LNCAP (cell line): Measurements from ENCODE around the gene SBNO1.

Experiments used
- TF ChIP-seq, protein P1 (sequence below): fragments of 450-650 bp; IDR thresholded peaks from 2 replicates; pipeline ENCODE4 v1.5.1; 2017; ENCODE audit warnings: mild to moderate bottlenecking

SBNO1 gene

DNA sequence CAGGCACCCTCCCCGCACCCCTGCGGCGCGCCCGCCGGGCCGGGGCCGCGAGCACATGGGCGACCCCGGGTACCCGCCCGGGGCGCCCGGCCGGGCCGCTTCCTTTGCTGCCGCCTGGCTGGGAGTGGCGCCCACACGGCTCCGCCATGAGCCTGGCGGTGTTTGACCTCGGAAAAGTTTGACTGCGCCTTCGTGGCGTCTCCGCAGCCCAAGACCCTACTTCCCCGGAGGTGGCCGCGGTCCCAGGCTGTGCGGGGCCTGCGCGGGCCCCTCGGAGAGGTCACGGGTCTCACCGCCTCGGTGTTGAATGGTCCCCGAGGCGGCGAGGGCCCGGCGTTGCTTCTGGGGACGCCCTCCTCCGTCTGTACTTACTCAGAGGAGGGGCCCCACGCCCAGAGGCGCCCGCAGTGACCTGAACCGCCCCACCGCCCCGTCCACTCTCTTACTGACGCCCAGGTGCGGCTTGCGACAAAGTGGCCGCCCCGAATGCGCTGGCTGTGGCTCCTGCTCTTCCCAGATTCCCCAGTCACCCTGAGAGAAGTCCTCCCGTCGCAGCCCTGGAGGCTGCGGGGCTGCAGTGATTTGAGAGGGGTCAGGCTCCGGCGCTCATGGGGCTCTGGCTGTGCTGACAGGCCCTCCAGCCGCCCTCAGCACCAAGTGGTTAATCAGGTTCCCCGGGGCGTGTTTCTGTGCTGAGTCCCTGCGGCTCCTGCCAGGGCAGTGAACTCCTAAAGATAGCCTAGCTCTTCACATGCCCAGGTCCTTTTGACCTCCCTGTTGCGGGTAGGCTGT is 25.1 kb upstream of the SBNO1 start:
- TF ChIP-seq, protein P1, sequence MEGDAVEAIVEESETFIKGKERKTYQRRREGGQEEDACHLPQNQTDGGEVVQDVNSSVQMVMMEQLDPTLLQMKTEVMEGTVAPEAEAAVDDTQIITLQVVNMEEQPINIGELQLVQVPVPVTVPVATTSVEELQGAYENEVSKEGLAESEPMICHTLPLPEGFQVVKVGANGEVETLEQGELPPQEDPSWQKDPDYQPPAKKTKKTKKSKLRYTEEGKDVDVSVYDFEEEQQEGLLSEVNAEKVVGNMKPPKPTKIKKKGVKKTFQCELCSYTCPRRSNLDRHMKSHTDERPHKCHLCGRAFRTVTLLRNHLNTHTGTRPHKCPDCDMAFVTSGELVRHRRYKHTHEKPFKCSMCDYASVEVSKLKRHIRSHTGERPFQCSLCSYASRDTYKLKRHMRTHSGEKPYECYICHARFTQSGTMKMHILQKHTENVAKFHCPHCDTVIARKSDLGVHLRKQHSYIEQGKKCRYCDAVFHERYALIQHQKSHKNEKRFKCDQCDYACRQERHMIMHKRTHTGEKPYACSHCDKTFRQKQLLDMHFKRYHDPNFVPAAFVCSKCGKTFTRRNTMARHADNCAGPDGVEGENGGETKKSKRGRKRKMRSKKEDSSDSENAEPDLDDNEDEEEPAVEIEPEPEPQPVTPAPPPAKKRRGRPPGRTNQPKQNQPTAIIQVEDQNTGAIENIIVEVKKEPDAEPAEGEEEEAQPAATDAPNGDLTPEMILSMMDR = no peak

DNA sequence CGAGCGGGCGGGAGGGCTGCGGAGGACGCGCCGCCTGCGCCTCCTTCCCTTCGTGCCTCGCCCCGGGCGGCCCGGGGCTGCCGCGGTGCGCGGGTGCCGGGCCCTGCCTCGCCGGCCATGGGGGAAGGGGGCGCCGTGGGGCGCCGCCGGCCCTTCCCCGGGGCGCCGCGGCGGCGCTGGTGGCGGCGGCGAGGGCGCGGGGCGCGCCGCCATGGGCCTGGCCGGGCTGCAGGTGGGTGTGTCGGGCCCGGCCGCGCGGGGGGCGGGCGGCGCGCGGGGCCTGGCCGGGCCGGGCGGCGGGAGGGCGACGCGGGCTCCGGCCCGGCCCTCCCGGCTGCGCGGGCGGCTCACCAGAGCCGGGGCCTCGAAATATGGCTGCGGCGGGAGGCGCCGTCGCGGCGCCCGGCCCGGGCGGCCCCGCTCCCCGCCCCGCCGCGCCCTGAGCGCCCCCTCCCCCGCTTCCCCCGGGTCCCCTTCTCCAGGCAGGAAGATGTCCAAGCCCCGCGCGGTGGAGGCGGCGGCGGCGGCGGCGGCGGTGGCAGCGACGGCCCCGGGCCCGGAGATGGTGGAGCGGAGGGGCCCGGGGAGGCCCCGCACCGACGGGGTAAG is 24.4 kb upstream of the SBNO1 start:
- TF ChIP-seq, protein P1 = no peak; the same call in 1 of the 2 replicates

DNA sequence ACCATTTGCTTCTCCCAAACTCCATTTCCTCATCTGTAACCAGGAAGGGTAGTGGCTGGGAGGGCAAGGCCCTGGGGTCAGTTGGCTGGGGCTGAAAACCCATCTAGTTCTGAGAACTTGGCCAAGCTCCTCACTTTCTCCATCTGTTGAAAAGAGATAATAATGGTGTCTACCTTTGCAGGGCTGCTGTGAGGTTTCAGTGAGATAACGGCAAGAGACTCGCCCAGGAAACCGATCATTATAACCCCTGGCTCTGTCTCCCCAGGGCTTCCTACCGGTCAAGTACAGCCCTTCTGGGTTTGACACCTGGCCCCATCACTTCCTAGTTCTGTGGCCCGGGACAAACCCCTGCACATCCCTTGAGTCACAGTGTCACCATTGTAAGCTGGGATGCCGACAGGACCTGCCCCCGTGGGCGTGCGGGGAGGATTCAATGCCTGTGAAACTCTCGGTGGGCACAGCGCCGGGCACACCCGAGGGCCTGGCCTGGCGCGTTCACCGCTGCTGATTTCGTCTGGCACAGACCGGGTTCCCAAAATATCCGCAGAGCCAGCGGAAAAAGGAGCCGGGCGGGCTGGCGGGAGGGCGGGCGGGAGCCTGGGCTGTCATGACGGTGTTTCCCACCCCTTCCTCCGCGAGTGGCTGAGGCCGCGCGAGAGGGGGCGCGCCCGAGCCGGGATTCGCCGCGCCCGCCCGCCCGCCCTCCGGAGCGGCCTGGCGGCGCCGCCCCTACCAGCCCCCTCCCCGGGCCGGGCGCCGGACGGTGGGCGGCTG is 23.7 kb upstream of the SBNO1 start:
- TF ChIP-seq, protein P1 = no peak; the same call in 1 of the 2 replicates

DNA sequence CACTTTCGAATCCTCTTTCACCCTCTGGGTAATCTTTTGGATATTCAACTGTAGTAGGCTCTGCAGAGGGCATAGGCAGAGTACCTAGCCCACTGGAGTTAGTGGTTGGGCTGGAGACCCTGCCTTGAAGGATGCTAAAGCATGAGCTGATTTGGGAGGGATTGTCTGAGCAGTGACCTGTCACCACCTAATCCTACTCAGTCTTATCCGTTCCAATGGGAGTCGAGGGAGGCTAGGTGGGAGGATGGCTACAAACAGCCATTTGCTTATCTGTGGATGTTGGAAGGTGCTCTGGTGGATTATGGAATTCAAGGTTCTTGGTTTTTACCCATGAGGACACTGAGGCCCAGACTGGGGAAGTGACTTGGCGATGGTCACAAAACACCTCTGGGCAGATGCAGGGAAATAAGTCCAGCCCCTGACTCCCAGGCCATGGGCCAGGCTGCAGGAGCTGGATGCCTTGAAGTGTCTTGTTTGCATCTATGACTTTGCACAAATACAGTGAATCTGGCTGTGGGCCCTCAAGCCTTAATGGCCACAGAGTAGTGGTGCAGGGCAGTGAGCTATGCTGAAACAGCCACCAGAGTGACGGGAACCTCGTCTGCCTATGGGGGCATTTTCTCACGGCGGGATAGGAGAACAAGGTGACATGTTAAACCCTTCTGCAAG is 23.0 kb upstream of the SBNO1 start:
- TF ChIP-seq, protein P1 = no peak

DNA sequence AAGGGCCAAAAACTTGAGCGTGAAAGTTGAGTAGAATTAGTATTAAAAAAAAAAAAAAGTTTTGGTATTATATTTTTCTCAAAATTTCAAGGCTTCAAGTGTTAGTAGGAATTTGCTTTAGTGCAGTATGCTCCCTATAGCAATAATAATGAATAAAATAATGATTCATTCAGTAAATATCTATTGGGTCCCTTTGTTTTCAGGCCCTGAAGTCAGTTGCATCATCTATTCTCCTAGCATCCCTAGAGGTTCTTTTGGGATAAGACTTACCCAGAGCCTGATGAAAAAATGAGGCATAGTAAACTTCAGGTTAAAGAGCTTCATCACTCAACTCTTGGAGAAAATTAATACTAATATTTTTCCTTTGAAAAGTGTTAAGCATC is 20.3 kb upstream of the SBNO1 start:
- TF ChIP-seq, protein P1 = no peak

DNA sequence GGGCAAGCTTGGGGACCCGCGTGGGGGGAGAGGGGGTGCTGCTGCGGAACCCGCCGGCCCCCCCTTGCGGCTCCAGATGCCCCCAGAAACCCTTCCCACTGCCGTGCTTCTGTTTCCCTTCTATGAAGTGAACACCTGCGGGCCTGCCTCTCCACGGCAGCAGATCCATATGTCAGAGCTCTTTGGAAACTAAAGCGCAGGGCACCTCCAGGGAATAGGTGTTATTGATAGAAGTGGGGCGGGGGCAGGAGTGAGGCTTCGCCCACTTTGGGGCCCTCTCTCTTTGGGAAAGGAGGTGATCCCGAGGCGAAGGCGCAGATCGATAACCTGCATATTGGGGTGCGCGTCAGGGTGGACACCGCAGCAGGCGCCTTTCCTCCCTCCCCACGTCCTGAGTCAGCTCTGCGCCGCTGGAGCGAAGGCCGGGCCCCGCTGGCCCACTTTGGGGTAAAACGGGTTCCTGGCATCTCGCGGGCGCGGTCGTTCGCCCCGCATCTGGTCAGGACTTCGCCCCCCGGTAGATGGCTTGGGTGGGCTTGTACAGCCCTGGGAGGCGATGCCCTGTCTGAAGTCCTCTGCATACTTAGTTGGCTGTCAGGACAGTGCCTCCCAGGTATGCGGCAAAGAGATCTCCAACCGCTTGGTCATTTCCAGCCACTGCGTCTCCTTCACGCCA is 19.8 kb upstream of the SBNO1 start:
- TF ChIP-seq, protein P1 = no peak

DNA sequence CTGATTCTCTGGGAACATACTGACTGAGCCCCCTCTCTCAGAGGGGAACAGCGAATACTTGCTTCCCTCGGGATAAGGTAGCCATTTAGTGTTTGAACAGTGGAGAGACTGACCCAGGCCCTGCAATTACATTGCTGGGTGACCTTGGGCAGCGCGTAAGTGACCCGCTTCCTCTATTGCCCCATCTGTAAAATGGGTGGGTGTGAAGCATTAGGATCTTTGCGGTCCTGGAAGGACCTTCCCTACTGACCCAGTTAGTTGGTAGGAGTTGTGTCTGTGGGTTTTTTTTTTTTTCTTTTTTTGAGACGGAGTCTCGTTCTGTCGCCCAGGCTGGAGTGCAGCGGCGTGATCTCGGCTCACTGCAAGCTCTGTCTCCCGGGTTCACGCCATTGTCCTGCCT is 18.0 kb upstream of the SBNO1 start:
- TF ChIP-seq, protein P1 = no peak
